Heart left ventricle (tissue), 16 donors: Measurements from ENCODE around the gene EVA1A. TPM values are rescaled to one million over a fixed set of nuclear protein-coding genes. Genes with fewer than 3 reads are reported as not detected.

Experiments
- ATAC-seq, 4 donors: fragments of 200-7000 bp; cut with Tn5 transposase; one replicate each; pipeline ENCODE4 v1.9.1; 2020 to 2022; ENCODE audit warnings: moderate library complexity in 4 of 4, mild to moderate bottlenecking in 3 of 4, moderate number of reproducible peaks in 1 of 4
- DNase-seq, 5 donors: peaks; one replicate each; pipeline ENCODE4 v3.0.0-alpha.2; 2020
- H3K27ac ChIP-seq, 12 donors: fragments of 200-600 bp; sonication (generic) in 4 of 12; one replicate each; pipeline versions ENCODE4 v1.5.0 to v1.8.0; 2016 to 2022; ENCODE audit warnings: mild to moderate bottlenecking in 2 of 12
- H3K27me3 ChIP-seq, 9 donors: fragments of 200-600 bp; sonication (generic) in 2 of 9; one replicate each; pipeline versions ENCODE4 v1.5.1 to v1.8.0; 2016 to 2022; ENCODE audit warnings: mild to moderate bottlenecking in 3 of 9
- H3K36me3 ChIP-seq, 9 donors: fragments of 200-600 bp; sonication (generic) in 2 of 9; one replicate each; pipeline versions ENCODE4 v1.5.0 to v1.8.0; 2018 to 2022; ENCODE audit warnings: mild to moderate bottlenecking in 2 of 9
- H3K4me1 ChIP-seq, 12 donors: fragments of 200-600 bp; sonication (generic) in 4 of 12; one replicate each; pipeline versions ENCODE4 v1.5.0 to v1.8.0; 2016 to 2022; ENCODE audit warnings: mild to moderate bottlenecking in 3 of 12
- H3K4me3 ChIP-seq, 12 donors: fragments of 200-600 bp; sonication (generic) in 4 of 12; one replicate each; pipeline versions ENCODE4 v1.5.0 to v1.8.0; 2017 to 2022; ENCODE audit warnings: mild to moderate bottlenecking in 9 of 12, moderate library complexity in 4 of 12
- H3K9me3 ChIP-seq, 12 donors: fragments of 200-600 bp; sonication (generic) in 4 of 12; one replicate each; pipeline versions ENCODE4 v1.5.0 to v1.8.0; 2016 to 2022; ENCODE audit warnings: mild to moderate bottlenecking in 1 of 12
- POLR2A ChIP-seq, 2 donors: fragments of 450-650 bp; IDR thresholded peaks; one replicate each; pipeline ENCODE4 v1.6.1; 2017; ENCODE audit warnings: antibody characterized with exemption in 2 of 2, mild to moderate bottlenecking in 2 of 2, moderate library complexity in 2 of 2
- WGBS, 4 donors: extraction: QIAGEN DNeasy Blood & Tissue Kit in 2 of 4; methylation state at CpG; one replicate each; pipeline versions ENCODE4 v1.1.5 to v1.1.7; 2013 to 2018; 5-methylcytosine and 5-hydroxymethylcytosine counted together
- intact Hi-C, 10 donors: fragments of 100-400 bp; cut with DNase I; formaldehyde crosslinking; loops; one replicate each; pipeline versions ENCODE4 v1.11.1 to v1.14.2; 2022
- polyA plus RNA-seq, 2 donors: library from polyadenylated mRNA; stranded (reverse); fragments of 200-250 nt; gene quantifications; one replicate each; pipeline ENCODE4 v1.2.3, GENCODE V29; 2013
- total RNA-seq, 9 donors: library from RNA; depleted of rRNA in 2 of 9; stranded (reverse); fragments of >200 nt in 2 of 9; fragmentation: NEBNext Ultra II Directional in 3 of 9; extraction: Animal tissue kit (Norgen Biotek cat#: 25700) in 3 of 9; gene quantifications; one replicate each; pipeline versions ENCODE4 v1.1.0 to v1.2.4, GENCODE V29; 2016 to 2023
- TF ChIP-seq, protein P1 (sequence below), 12 donors: fragments of 200-600 bp; sonication (generic) in 4 of 12; IDR thresholded peaks; one replicate each; pipeline versions ENCODE4 v1.5.0 to v1.8.0; 2018 to 2022; ENCODE audit warnings: antibody characterized with exemption in 12 of 12, mild to moderate bottlenecking in 5 of 12
- donor health status: ischemic (EF 13 %, LVEDD 7.1; RV severe dilation, severe dysfunction).
- donor health status: healthy with polysubstance abuse.
- donor health status: DM: no; HTN: yes; CAD: no.
- donor health status: DM: no; HTN: no; CAD: no.
- donor health status: ischemic (EF 25% LVEDD 6.9; RV normal size, moderate dysfunction).
- donor health status: ischemic (EF 25% LVEDD 5.7; RV mildly dilated, moderate dysfunction).
- donor health status: healthy.
- donor health status: DM: yes; HTN: yes; CAD: no.
- donor health status: ischemic (EF 35%, LVEDD 5.7; RV mildly dilated, moderate dysfunction).
- donor health status: nonischemic (EF 11% LVEDD 7.7; RV severe dilation, severe dysfunction).
- donor health status: DM: yes; HTN: yes; CAD: no.
- donor health status: PGD.
- donor health status: ischemic (EF 29% LVEDD 5.4; RV normal size, mild dysfunction).
- donor health status: nonischemic (EF 23%, LVEDD 6.1; RV moderate dilation, normal function).

EVA1A gene
- total and polyA plus RNA-seq, 11 donors = 0.19 to 5.0 (median 1.4) TPM; not detected in 1

- 40 to 47% (median 45%) methylated on average over 7 of the region's 7 CpGs for WGBS, 4 donors
- no peak overlapping the region for H3K4me3 ChIP-seq
- H3K4me1 ChIP-seq = peaks cover 0 to 10% (median 0%) of the 10 kb centered on the region in 12 donors
- no peaks in the 10 kb centered on the region for H3K36me3 ChIP-seq
- TF ChIP-seq POLR2A (IDR thresholded peaks at IDR 0.05) = no peak
- TF ChIP-seq, protein P1, sequence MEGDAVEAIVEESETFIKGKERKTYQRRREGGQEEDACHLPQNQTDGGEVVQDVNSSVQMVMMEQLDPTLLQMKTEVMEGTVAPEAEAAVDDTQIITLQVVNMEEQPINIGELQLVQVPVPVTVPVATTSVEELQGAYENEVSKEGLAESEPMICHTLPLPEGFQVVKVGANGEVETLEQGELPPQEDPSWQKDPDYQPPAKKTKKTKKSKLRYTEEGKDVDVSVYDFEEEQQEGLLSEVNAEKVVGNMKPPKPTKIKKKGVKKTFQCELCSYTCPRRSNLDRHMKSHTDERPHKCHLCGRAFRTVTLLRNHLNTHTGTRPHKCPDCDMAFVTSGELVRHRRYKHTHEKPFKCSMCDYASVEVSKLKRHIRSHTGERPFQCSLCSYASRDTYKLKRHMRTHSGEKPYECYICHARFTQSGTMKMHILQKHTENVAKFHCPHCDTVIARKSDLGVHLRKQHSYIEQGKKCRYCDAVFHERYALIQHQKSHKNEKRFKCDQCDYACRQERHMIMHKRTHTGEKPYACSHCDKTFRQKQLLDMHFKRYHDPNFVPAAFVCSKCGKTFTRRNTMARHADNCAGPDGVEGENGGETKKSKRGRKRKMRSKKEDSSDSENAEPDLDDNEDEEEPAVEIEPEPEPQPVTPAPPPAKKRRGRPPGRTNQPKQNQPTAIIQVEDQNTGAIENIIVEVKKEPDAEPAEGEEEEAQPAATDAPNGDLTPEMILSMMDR (IDR thresholded peaks at IDR 0.05) = no peak
- H3K27me3 ChIP-seq = no peaks in the 10 kb centered on the region
- H3K9me3 ChIP-seq = peaks cover 0 to 9% (median 0%) of the 10 kb centered on the region in 12 donors
- DNase-seq (peak in 3 of 5 donors; percentile 26 to 40 (median 30)), ATAC-seq (peak in 2 of 4 donors; percentile 56 to 79)
- H3K27ac ChIP-seq = no peak overlapping the region
- intact Hi-C loops = no loop called here
These were observed 10.4 kb upstream of the EVA1A start for GRCh38 chr2:75570948-75571729.

GRCh38 chr2:75570024-75570947, 9.5 kb upstream of the EVA1A start:
- no peak for TF ChIP-seq POLR2A (IDR thresholded peaks at IDR 0.05)
- TF ChIP-seq, protein P1 (IDR thresholded peaks at IDR 0.05) = no peak
- intact Hi-C loops = no loop called here

DNA sequence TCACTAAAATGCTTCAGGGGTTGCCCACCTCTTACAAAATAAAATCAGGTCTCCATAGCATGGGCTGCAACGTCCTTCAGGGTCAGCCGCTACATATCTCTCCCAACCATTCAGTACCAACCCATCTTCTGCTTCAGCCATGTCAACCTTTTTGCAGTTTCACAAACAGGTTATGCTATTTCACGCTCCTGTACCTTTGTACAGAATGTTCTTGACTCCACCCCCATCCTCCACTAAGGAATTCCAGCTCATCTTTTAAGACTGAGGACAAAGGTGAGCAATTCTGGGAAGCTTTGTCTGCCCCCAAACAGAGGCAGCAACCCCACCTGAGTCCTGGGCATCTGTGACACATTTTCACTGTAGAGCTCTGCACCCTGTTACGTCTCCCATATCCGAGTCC, 8.8 kb upstream of the EVA1A start:
- Histone ChIP-seq H3K9me3 (peaks cover 0 to 2% (median 0%) of the 10 kb centered on the region in 12 donors), H3K4me3 (no peak overlapping the region), H3K27ac (no peak overlapping the region), H3K27me3 (no peaks in the 10 kb centered on the region), H3K4me1 (peaks cover 0 to 10% (median 0%) of the 10 kb centered on the region in 12 donors), H3K36me3 (no peaks in the 10 kb centered on the region)
- intact Hi-C loops = no loop called here
- ATAC-seq (no peak), DNase-seq (no peak)
- TF ChIP-seq, protein P1 (IDR thresholded peaks at IDR 0.05) = no peak
- no peak for TF ChIP-seq POLR2A (IDR thresholded peaks at IDR 0.05)
- WGBS, 4 donors = 90 to 97% (median 92%) methylated on average over 5 of the region's 5 CpGs

More at GRCh38 chr2:75570024-75570947, 9.5 kb upstream of the EVA1A start:
- Histone ChIP-seq H3K27me3 (no peaks in the 10 kb centered on the region), H3K9me3 (peaks cover 0 to 6% (median 0%) of the 10 kb centered on the region in 12 donors), H3K4me1 (peaks cover 0 to 10% (median 0%) of the 10 kb centered on the region in 12 donors), H3K27ac (no peak overlapping the region), H3K36me3 (no peaks in the 10 kb centered on the region), H3K4me3 (no peak overlapping the region)
- 80 to 83% (median 82%) methylated on average over 8 of the region's 8 CpGs for WGBS, 4 donors
- no peak for ATAC-seq
- no peak for DNase-seq

DNA sequence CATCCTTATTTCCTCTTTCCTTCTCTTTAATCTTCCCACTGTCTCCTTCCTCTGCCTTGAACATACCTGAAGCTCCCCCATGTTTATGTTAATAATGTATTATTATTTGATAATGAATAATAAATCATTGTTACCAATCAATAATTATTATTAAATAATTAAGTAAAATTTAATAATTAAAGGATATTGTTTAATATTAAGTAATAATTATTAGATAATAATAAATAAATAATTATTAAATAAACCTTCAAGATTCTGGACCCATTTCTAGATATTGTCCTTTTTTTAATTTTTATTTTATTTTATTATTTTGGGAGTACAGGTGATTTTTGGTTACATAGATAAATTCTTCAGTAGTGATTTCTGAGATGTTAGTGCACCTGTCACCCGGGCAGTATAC, 7.4 kb upstream of the EVA1A start:
- ATAC-seq = no peak
- WGBS, 4 donors = 90 to 100% (median 92%) methylated on average over 1 of the region's 1 CpG
- intact Hi-C loops = no loop called here

More for the DNA sequence above, 7.4 kb upstream of the EVA1A start:
- Histone ChIP-seq H3K4me3 (no peak overlapping the region), H3K9me3 (no peaks in the 10 kb centered on the region), H3K27ac (no peak overlapping the region), H3K27me3 (peaks cover 0 to 11% (median 0%) of the 10 kb centered on the region in 9 donors), H3K4me1 (peaks cover 0 to 10% (median 0%) of the 10 kb centered on the region in 12 donors), H3K36me3 (no peaks in the 10 kb centered on the region)
- TF ChIP-seq POLR2A (IDR thresholded peaks at IDR 0.05) = no peak
- TF ChIP-seq, protein P1 (IDR thresholded peaks at IDR 0.05) = no peak
- no peak for DNase-seq
